ENCODE data around the gene PTPRN2.

DNA sequence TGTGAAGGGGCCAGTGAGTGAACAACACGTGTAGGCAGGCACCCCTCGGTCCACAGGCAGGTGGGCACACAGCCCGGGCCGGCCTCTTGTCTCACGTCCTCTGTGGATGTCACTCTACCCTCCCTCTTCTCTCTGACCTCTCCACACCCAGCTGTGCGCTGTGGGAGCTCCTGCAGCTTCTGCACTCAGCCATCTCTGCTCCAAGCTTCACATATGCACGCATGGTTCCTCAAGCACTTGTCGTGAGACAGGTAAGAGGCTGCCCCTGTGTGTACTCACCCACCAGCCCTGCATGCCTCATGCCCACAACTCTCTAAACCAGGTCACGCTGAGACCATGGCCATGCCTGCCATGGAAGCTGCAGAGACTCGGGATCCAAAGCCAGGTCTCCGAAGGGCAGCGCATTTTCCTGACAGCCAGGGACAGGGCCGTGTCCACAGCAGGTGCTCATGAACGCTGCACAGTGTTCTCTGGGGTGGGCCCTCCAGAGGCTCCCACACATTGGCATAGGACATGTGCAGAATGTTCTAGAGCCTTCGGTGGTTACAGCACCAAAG, 477.5 kb downstream of the PTPRN2 start:
- TF ChIP-seq GATA2 (IDR thresholded peaks at IDR 0.05; ENCODE audit: low read depth, low read length): no peak
- no peak for TF ChIP-seq GATA3 (IDR thresholded peaks at IDR 0.05; ENCODE audit: low read depth, low read length)

All from SH-SY5Y (cell line).